ENCODE results near the gene TNFAIP2.

The TNFAIP2 gene

GRCh38 chr14:103099733-103100280, 23.5 kb upstream of the TNFAIP2 start:
- Histone ChIP-seq H3K36me3 (ENCODE audit: insufficient read depth, low read length) (no peaks in the 10 kb centered on the region), H3K9me3 (ENCODE audit: control insufficient read depth, insufficient read depth, low read length) (no peaks in the 10 kb centered on the region), H3K4me1 (ENCODE audit: insufficient read depth, low read length) (peaks cover 21% of the 10 kb centered on the region), H3K9ac (ENCODE audit: low read depth, low read length) (no peak overlapping the region)

DNA sequence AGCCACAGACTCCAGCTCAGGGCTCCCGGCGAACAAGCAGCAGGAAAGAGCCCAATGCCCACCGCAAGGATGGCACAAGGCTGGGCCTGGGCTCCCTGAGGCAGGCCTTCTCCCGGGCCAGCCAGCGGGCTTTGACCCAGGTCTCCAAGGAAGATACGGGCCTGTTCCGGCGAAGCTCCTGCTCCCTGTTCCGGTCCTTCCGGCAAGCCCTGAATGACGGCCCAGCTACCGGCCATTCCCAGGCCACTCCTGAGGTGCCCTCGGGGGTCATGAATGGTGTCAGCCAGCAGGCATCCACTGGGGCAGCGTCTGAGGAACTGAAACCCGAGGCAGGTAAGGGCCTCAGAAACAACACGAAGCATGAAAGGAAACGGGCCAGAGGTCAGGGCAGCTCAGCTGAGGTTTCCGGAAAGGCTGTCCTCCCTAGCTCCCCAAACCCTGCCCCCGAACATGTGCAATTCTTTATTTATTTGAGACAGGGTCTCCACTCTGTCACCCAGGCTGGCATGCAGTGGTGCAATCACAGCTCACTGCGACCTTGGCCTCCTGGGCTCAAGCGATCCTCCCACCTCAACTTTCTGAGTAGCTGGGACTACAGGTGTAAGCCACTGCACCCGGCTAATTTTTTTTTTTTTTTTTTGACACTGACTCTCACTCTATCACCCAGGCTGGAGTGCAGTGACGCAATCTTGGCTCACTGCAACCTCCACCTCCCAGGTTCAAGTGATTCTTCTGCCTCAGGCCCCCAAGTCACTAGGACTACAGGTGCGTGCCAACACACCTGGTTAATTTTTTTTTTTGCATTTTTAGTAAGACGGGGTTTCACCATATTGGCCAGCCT, 22.8 kb upstream of the TNFAIP2 start:
- no peaks in the 10 kb centered on the region for H3K36me3 ChIP-seq (ENCODE audit: insufficient read depth, low read length)
- peaks cover 24% of the 10 kb centered on the region for H3K4me1 ChIP-seq (ENCODE audit: insufficient read depth, low read length)
- no peaks in the 10 kb centered on the region for H3K9me3 ChIP-seq (ENCODE audit: control insufficient read depth, insufficient read depth, low read length)
- H3K9ac ChIP-seq (ENCODE audit: low read depth, low read length), result no peak overlapping the region

GRCh38 chr14:103101257-103101962, 21.9 kb upstream of the TNFAIP2 start:
- no peaks in the 10 kb centered on the region for H3K9me3 ChIP-seq (ENCODE audit: control insufficient read depth, insufficient read depth, low read length)
- H3K4me1 ChIP-seq (ENCODE audit: insufficient read depth, low read length), result peaks cover 24% of the 10 kb centered on the region
- no peak overlapping the region for H3K9ac ChIP-seq (ENCODE audit: low read depth, low read length)
- H3K36me3 ChIP-seq (ENCODE audit: insufficient read depth, low read length), result no peaks in the 10 kb centered on the region

GRCh38 chr14:103101963-103102688, 21.1 kb upstream of the TNFAIP2 start:
- Histone ChIP-seq H3K9me3 (ENCODE audit: control insufficient read depth, insufficient read depth, low read length) (no peaks in the 10 kb centered on the region), H3K36me3 (ENCODE audit: insufficient read depth, low read length) (no peaks in the 10 kb centered on the region), H3K4me1 (ENCODE audit: insufficient read depth, low read length) (peaks cover 20% of the 10 kb centered on the region; the same call in 1 of the 2 replicates), H3K9ac (ENCODE audit: low read depth, low read length) (no peak overlapping the region)

GRCh38 chr14:103102689-103103260, 20.5 kb upstream of the TNFAIP2 start:
- H3K36me3 ChIP-seq (ENCODE audit: insufficient read depth, low read length), result no peaks in the 10 kb centered on the region
- H3K9me3 ChIP-seq (ENCODE audit: control insufficient read depth, insufficient read depth, low read length), result no peaks in the 10 kb centered on the region
- H3K9ac ChIP-seq (ENCODE audit: low read depth, low read length), result no peak overlapping the region
- H3K4me1 ChIP-seq (ENCODE audit: insufficient read depth, low read length), result peaks cover 20% of the 10 kb centered on the region; the same call in 1 of the 2 replicates

DNA sequence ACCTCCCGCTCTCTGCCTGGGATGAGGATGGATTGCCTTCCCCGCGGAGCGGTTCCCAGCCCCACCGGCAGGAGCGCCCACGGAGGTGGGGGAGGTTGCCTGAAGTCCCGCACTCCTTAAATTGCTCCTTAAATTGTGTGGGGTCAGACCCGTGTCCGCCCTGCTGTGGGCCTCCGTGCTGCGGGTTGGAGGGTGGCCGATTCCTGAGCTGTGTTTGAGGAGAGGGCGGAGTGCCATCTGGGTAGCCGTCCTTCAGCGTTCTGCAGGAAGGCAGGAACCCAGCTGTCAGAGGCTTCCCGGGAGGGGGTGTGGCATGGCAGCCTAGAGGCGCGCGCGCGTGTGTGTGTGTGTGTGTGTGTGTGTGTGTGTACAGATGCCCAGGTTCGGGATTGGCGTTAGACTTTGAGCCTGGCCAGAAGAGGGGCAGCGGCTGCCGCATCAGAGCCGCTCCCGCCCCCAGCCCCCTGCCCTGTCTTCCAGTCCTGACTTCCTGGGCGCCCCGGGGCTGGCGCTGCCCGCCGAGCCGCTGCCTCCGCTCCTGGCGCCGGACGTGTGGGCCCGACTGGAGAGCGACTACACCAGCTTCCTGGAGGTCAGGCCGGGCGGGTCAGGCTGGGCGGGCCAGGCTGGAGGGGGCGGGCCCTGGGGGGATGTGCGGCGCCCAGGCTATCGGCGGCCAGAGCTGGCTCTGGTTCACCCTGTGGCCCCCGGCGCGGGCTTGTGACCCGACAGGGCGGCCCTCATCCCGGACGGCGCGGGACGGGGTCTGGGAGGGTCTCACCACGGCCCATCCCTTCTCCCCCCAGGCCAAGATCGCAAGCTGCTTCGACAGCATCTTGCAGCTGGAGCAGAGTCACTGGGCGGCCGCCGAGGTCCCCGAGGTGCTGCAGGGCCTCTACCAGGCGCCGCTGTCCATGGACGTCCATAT, 19.5 kb upstream of the TNFAIP2 start:
- Histone ChIP-seq H3K4me1 (ENCODE audit: insufficient read depth, low read length) (peaks cover 26% of the 10 kb centered on the region; the same call in 1 of the 2 replicates), H3K9ac (ENCODE audit: low read depth, low read length) (peak overlapping the region; percentile 42; the same call in 1 of the 2 replicates), H3K9me3 (ENCODE audit: control insufficient read depth, insufficient read depth, low read length) (no peaks in the 10 kb centered on the region), H3K36me3 (ENCODE audit: insufficient read depth, low read length) (no peaks in the 10 kb centered on the region)

GRCh38 chr14:103104389-103104653, 18.9 kb upstream of the TNFAIP2 start:
- Histone ChIP-seq H3K9ac (ENCODE audit: low read depth, low read length) (peak overlapping the region; percentile 22; the same call in 1 of the 2 replicates), H3K36me3 (ENCODE audit: insufficient read depth, low read length) (no peaks in the 10 kb centered on the region), H3K9me3 (ENCODE audit: control insufficient read depth, insufficient read depth, low read length) (no peaks in the 10 kb centered on the region), H3K4me1 (ENCODE audit: insufficient read depth, low read length) (peaks cover 21% of the 10 kb centered on the region; the same call in 1 of the 2 replicates)

DNA sequence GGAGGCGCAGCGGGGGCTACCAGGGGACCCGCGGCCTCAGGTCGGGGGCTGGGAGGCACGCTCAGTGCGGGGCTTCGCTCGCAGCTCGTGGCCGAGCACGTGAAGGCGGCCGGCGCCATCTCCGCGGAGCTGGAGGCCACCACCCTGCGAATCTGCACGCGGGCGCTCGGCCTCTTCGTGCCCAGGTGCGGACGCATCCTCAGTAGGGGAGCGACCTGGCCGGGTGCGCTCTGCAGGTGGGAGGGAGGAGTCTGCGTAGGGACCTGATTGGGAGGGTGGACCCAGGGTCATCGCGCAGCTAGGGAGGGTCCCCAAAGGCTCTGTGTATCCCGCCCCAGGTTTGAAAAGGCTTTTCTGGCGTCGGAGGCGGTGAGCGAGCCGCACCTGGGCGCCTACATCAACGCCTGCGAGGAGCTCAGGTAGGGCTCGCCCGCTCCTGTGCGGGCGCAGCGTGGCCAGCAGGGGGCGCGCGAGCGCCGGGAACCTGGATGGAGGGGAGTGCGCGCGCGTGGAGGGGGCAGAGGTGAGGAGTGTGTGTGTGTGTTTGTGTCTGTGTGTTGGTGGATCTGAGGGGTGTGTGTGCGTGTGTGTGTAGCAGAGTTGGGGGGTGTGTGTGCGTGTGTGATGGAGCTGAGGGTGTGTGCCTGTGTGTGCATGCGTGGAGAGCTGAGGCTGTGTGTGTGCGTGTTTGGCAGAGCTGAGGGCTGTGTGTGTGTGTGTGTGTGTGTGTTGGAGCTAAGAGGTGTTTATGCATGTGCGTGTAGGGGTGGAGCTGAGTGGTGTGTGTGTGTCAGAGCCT, 18.4 kb upstream of the TNFAIP2 start:
- peaks cover 16% of the 10 kb centered on the region; the same call in 1 of the 2 replicates for H3K4me1 ChIP-seq (ENCODE audit: insufficient read depth, low read length)
- no peaks in the 10 kb centered on the region for H3K36me3 ChIP-seq (ENCODE audit: insufficient read depth, low read length)
- H3K9ac ChIP-seq (ENCODE audit: low read depth, low read length), result peak overlapping the region; percentile 22; the same call in 1 of the 2 replicates
- no peaks in the 10 kb centered on the region for H3K9me3 ChIP-seq (ENCODE audit: control insufficient read depth, insufficient read depth, low read length)

GRCh38 chr14:103105580-103106150, 17.6 kb upstream of the TNFAIP2 start:
- Histone ChIP-seq H3K9ac (ENCODE audit: low read depth, low read length) (no peak overlapping the region), H3K36me3 (ENCODE audit: insufficient read depth, low read length) (no peaks in the 10 kb centered on the region), H3K4me1 (ENCODE audit: insufficient read depth, low read length) (peaks cover 21% of the 10 kb centered on the region; the same call in 1 of the 2 replicates), H3K9me3 (ENCODE audit: control insufficient read depth, insufficient read depth, low read length) (no peaks in the 10 kb centered on the region)

DNA sequence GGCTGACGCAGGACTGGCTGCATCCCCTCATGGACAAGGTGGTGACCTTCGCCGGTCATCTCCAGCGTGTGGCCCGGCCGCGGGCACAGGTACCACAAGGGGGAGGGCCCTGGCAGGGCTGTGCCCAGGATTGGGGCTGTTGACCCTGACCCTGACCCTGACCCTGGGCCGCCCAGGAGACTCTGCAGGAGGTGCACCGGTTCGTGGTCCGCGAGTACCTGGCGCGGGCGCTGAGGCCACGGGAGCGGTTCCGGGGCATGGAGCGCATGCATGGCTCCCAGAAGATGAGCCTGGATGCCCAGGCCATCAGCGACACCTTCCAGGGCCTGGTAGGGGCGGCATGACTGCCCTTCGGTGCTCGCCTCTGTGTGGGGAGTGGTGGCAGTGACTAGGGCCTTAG, 15.8 kb upstream of the TNFAIP2 start:
- H3K9me3 ChIP-seq (ENCODE audit: control insufficient read depth, insufficient read depth, low read length), result no peaks in the 10 kb centered on the region
- peaks cover 37% of the 10 kb centered on the region; the same call in 1 of the 2 replicates for H3K4me1 ChIP-seq (ENCODE audit: insufficient read depth, low read length)
- H3K9ac ChIP-seq (ENCODE audit: low read depth, low read length), result no peak overlapping the region
- H3K36me3 ChIP-seq (ENCODE audit: insufficient read depth, low read length), result no peaks in the 10 kb centered on the region

GRCh38 chr14:103107941-103108748, 15.1 kb upstream of the TNFAIP2 start:
- Histone ChIP-seq H3K9me3 (ENCODE audit: control insufficient read depth, insufficient read depth, low read length) (no peaks in the 10 kb centered on the region), H3K4me1 (ENCODE audit: insufficient read depth, low read length) (peaks cover 37% of the 10 kb centered on the region; the same call in 1 of the 2 replicates), H3K36me3 (ENCODE audit: insufficient read depth, low read length) (no peaks in the 10 kb centered on the region), H3K9ac (ENCODE audit: low read depth, low read length) (0 out of 2 replicates have a peak overlapping the region, but pooled peaks have one; percentile 6)

Data from ES-I3 (cell line).